A549 (cell line): Measurements from ENCODE around the gene SUN2. TPM values are rescaled to one million over a fixed set of nuclear protein-coding genes. Genes with fewer than 3 reads are reported as not detected.
A peak's percentile ranks its signal among the peaks of the same experiment; 100 is the strongest.

ENCODE experiments used
- ATAC-seq, 2 experiments: fragments of 200-7000 bp in 1 of 2; fragments of >200 bp in 1 of 2; cut with Nextera tagmentation in 1 of 2; cut with Tn5 transposase in 1 of 2; 3 replicates each; pipeline versions ENCODE4 v1.8.0 to v1.9.1; 2018 to 2020; ENCODE audit warnings: mild to moderate bottlenecking in 1 of 2, moderate library complexity in 1 of 2
- CTCF ChIA-PET: fragments of 300-600 bp; sonication (Branson Sonifier 250); formaldehyde crosslinking; extraction: SDS; loops from one replicate; lab custom pipeline; 2021; ENCODE audit warnings: antibody characterized with exemption, inconsistent platforms; lab: Yijun Ruan, JAX
- POLR2A ChIA-PET: fragments of 350-600 bp; formaldehyde crosslinking; extraction: SDS; loops from one replicate; lab custom pipeline; 2021; ENCODE audit warnings: antibody characterized with exemption, inconsistent platforms; lab: Yijun Ruan, JAX
- DNase-seq, 2 experiments: peaks; one replicate each; pipeline versions ENCODE4 v3.0.0 to v3.0.0-alpha.2; 2011 to 2016; ENCODE audit warnings: low read depth in 1 of 2, low spot score in 1 of 2
- FAIRE-seq: peaks from 2 replicates; lab custom pipeline; 2011; peaks lifted over from hg19 to GRCh38; lab: Jason Lieb, UNC
- H3K27ac ChIP-seq, 2 experiments: fragments of >200 bp; sonication (Bioruptor Twin); formaldehyde crosslinking; 3 replicates each; pipeline ENCODE4 v1.5.1; 2016 to 2017
- H3K4me1 ChIP-seq: fragments of >200 bp; sonication (Bioruptor Twin); formaldehyde crosslinking; 3 replicates; pipeline ENCODE4 v1.6.1; 2016
- H3K4me2 ChIP-seq: fragments of >200 bp; sonication (Bioruptor Twin); formaldehyde crosslinking; 3 replicates; pipeline ENCODE4 v1.6.1; 2016
- H3K4me3 ChIP-seq: fragments of >200 bp; sonication (Bioruptor Twin); formaldehyde crosslinking; 3 replicates; pipeline ENCODE4 v1.5.1; 2016
- H3K9me3 ChIP-seq: fragments of >200 bp; sonication (Bioruptor Twin); formaldehyde crosslinking; 3 replicates; pipeline ENCODE4 v1.6.1; 2016
- CEBPB ChIP-seq, 2 experiments: fragments of >200 bp in 1 of 2; sonication (Bioruptor Twin) in 1 of 2; formaldehyde crosslinking in 1 of 2; IDR thresholded peaks; 2 replicates each; pipeline ENCODE4 v1.6.1; 2012 to 2016
- CHD4 ChIP-seq: fragments of 200-600 bp; sonication (generic); IDR thresholded peaks from 2 replicates; pipeline ENCODE4 v1.6.1; 2016; ENCODE audit warnings: antibody characterized with exemption, mild to moderate bottlenecking, borderline replicate concordance
- EHF ChIP-seq: fragments of 250-450 bp; sonication (Bioruptor Pico); IDR thresholded peaks from 2 replicates; pipeline ENCODE4 v1.5.0; 2020; ENCODE audit warnings: mild to moderate bottlenecking
- GATA3 ChIP-seq: IDR thresholded peaks from 2 replicates; pipeline ENCODE4 v1.6.1; 2012; ENCODE audit warnings: borderline replicate concordance
- JUN ChIP-seq, 2 experiments: fragments of >200 bp; sonication (Bioruptor Twin); formaldehyde crosslinking; IDR thresholded peaks; 2 replicates in 1 of 2; 3 replicates in 1 of 2; pipeline ENCODE4 v1.6.1; 2016 to 2017
- MYC ChIP-seq: IDR thresholded peaks from 2 replicates; pipeline ENCODE4 v1.6.1; 2012; ENCODE audit warnings: mild to moderate bottlenecking, inconsistent platforms, low read length, improper control_type of control experiment, borderline replicate concordance
- RAD21 ChIP-seq, 2 experiments: fragments of >200 bp in 1 of 2; sonication (Bioruptor Twin) in 1 of 2; formaldehyde crosslinking in 1 of 2; IDR thresholded peaks in 1 of 2; conservative IDR thresholded peaks in 1 of 2; 2 replicates in 1 of 2; 3 replicates in 1 of 2; pipeline ENCODE4 v1.6.1; 2012 to 2018; ENCODE audit warnings: inconsistent platforms in 1 of 2
- RFX5 ChIP-seq: fragments of 450-650 bp; IDR thresholded peaks from 2 replicates; pipeline ENCODE4 v1.7.1; 2014; ENCODE audit warnings: antibody characterized with exemption, mild to moderate bottlenecking, moderate library complexity
- SMC3 ChIP-seq: fragments of >200 bp; sonication (Bioruptor Twin); formaldehyde crosslinking; IDR thresholded peaks from 3 replicates; pipeline ENCODE4 v1.6.1; 2018; ENCODE audit warnings: inconsistent platforms
- TP53 ChIP-seq: fragments of 250-450 bp; sonication (Bioruptor Pico); IDR thresholded peaks from 2 replicates; pipeline ENCODE4 v1.5.0; 2021; ENCODE audit warnings: mild to moderate bottlenecking, moderate library complexity
- ZC3H11A ChIP-seq: fragments of 450-650 bp; IDR thresholded peaks from 2 replicates; pipeline ENCODE4 v1.6.1; 2014; ENCODE audit warnings: antibody characterized with exemption, mild to moderate bottlenecking
- ZFP36 ChIP-seq: fragments of 450-650 bp; IDR thresholded peaks from 2 replicates; pipeline ENCODE4 v1.6.1; 2014; ENCODE audit warnings: borderline replicate concordance; ENCODE audit not compliant: partially characterized antibody
- WGBS: methylation state at CpG from one replicate; pipeline ENCODE4 v1.1.6; 2017; ENCODE audit errors: missing lambda C conversion rate; 5-methylcytosine and 5-hydroxymethylcytosine counted together
- polyA plus RNA-seq, 4 experiments: library from polyadenylated mRNA; depleted of rRNA in 3 of 4; stranded (reverse); fragments of >200 nt; fragmentation: RNase III in 1 of 4; extraction: RNeasy Plus Mini Kit Qiagen cat#74134 plus additional on column Dnase treatment in 1 of 4; gene quantifications; 2 replicates in 3 of 4; 3 replicates in 1 of 4; pipeline ENCODE4 v1.2.3, GENCODE V29; 2011 to 2017
- TF ChIP-seq, protein P1 (sequence below): fragments of >200 bp; sonication (Bioruptor Twin); formaldehyde crosslinking; IDR thresholded peaks from 3 replicates; pipeline ENCODE4 v1.5.1; 2016
- TF ChIP-seq, protein P2 (sequence below): fragments of 200-600 bp; sonication (generic); IDR thresholded peaks from 2 replicates; pipeline ENCODE4 v1.6.1; 2016; ENCODE audit warnings: antibody characterized with exemption, mild to moderate bottlenecking, moderate library complexity
- TF ChIP-seq, protein P3 (sequence below): fragments of >200 bp; sonication (Bioruptor Twin); formaldehyde crosslinking; IDR thresholded peaks from 3 replicates; pipeline ENCODE4 v1.6.1; 2016

Gene SUN2
- polyA plus RNA-seq, 2 of the 4 experiments (the other 2 are of a cell fraction): 12.6 to 24.0 TPM

DNA sequence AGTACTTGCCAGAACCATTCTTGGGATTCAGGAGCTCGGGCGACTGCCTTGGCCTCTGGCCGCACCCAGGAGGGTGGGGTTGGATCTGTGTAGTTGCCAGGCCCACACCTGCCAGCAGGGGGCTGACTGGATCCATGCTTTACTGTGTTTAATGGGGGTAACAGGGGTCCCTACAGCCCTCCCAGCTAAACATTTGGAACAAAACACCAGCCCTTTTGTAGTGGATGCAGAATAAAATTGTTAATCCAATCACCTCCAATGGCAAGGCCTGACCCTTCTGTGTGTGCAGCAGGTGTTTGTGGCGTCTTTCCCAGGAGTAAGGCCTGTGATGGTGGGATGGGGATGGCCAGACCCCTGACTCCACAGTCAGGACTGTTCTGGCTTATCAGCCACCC lies 22.5 kb downstream of the SUN2 start:
- H3K4me3 ChIP-seq: no peak overlapping the region
- POLR2A ChIA-PET: no interaction called here
- TF ChIP-seq SMC3 (peak; percentile 45), RAD21 (conservative IDR thresholded peaks at IDR 0.05 in 1 of 2, IDR thresholded peaks at IDR 0.05 in 1 of 2) (peak; percentile 49 to 52; a peak in 4 of 5 replicates), CHD4 (no peak)
- TF ChIP-seq, protein P1, sequence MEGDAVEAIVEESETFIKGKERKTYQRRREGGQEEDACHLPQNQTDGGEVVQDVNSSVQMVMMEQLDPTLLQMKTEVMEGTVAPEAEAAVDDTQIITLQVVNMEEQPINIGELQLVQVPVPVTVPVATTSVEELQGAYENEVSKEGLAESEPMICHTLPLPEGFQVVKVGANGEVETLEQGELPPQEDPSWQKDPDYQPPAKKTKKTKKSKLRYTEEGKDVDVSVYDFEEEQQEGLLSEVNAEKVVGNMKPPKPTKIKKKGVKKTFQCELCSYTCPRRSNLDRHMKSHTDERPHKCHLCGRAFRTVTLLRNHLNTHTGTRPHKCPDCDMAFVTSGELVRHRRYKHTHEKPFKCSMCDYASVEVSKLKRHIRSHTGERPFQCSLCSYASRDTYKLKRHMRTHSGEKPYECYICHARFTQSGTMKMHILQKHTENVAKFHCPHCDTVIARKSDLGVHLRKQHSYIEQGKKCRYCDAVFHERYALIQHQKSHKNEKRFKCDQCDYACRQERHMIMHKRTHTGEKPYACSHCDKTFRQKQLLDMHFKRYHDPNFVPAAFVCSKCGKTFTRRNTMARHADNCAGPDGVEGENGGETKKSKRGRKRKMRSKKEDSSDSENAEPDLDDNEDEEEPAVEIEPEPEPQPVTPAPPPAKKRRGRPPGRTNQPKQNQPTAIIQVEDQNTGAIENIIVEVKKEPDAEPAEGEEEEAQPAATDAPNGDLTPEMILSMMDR: peak; percentile 56
- TF ChIP-seq, all 56 proteins: peak for 3
- FAIRE-seq (no peak), ATAC-seq (peak; percentile 72 to 83), DNase-seq (peak; percentile 29 to 60)
- H3K9me3 ChIP-seq: no peaks in the 10 kb centered on the region
- 42% methylated on average over 3 of the region's 4 CpGs for WGBS
- CTCF ChIA-PET: interaction anchor here (0.7 to 7.4 kb wide), 13 partner anchors 9 to 664 kb away, joined by 3 to 69 read pairs (median 6); partner anchors contain the start of gene SUN2
- no peak overlapping the region for H3K4me2 ChIP-seq
- H3K4me1 ChIP-seq: no peaks in the 10 kb centered on the region
- H3K27ac ChIP-seq: no peak overlapping the region

DNA sequence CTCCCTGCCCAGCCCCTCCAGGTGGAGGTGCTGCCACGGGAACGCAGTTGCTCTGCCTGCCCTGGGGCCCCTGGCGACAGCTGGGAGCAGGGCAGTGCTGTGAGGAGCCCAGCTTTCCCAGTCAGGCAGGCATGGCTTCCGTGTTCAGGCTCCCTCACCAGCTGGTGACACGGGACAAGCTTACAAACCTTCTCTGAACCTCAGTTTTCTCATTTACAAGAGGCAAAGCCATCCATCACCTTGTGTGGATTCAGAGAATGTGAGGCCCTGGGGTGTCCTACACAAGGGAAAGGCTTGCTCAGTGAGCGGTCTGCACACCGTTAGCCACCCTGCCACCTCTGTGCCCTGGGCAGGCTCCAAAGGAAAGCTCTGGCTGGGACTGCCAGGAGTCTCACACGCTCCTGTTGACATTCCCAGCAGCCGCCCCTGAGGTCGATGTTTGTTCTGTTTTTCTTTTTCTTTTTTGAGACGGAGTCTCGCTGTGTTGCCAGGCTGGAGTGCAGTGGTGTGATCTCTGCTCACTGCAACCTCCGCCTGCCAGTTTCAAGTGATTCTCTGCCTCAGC lies 23.5 kb downstream of the SUN2 start:
- no peak for DNase-seq
- 93% methylated on average over 11 of the region's 13 CpGs for WGBS
- CTCF ChIA-PET: interaction anchor here (0.8 to 7.4 kb wide), 11 partner anchors 9 to 663 kb away, joined by 3 to 69 read pairs (median 10); partner anchors contain the start of gene SUN2
- no peak overlapping the region for H3K4me3 ChIP-seq
- POLR2A ChIA-PET: no interaction called here
- no peaks in the 10 kb centered on the region for H3K4me1 ChIP-seq
- no peak overlapping the region for H3K4me2 ChIP-seq
- H3K27ac ChIP-seq: no peak overlapping the region
- H3K9me3 ChIP-seq: no peaks in the 10 kb centered on the region
- ATAC-seq: 0 out of 6 replicates have a peak, but pooled peaks of 1 of the 2 experiments have one; percentile 7
- no peak for FAIRE-seq
- TF ChIP-seq CEBPB (IDR thresholded peaks at IDR 0.05): no peak
- no peak for TF ChIP-seq RAD21 (conservative IDR thresholded peaks at IDR 0.05 in 1 of 2, IDR thresholded peaks at IDR 0.05 in 1 of 2)
- no peak for TF ChIP-seq TP53 (CRISPR knock-in tag)
- TF ChIP-seq, protein P2, sequence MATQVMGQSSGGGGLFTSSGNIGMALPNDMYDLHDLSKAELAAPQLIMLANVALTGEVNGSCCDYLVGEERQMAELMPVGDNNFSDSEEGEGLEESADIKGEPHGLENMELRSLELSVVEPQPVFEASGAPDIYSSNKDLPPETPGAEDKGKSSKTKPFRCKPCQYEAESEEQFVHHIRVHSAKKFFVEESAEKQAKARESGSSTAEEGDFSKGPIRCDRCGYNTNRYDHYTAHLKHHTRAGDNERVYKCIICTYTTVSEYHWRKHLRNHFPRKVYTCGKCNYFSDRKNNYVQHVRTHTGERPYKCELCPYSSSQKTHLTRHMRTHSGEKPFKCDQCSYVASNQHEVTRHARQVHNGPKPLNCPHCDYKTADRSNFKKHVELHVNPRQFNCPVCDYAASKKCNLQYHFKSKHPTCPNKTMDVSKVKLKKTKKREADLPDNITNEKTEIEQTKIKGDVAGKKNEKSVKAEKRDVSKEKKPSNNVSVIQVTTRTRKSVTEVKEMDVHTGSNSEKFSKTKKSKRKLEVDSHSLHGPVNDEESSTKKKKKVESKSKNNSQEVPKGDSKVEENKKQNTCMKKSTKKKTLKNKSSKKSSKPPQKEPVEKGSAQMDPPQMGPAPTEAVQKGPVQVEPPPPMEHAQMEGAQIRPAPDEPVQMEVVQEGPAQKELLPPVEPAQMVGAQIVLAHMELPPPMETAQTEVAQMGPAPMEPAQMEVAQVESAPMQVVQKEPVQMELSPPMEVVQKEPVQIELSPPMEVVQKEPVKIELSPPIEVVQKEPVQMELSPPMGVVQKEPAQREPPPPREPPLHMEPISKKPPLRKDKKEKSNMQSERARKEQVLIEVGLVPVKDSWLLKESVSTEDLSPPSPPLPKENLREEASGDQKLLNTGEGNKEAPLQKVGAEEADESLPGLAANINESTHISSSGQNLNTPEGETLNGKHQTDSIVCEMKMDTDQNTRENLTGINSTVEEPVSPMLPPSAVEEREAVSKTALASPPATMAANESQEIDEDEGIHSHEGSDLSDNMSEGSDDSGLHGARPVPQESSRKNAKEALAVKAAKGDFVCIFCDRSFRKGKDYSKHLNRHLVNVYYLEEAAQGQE: no peak
- TF ChIP-seq ZC3H11A: no peak
- no peak for TF ChIP-seq MYC
- TF ChIP-seq EHF (CRISPR knock-in tag): no peak
- TF ChIP-seq JUN (IDR thresholded peaks at IDR 0.05): no peak
- TF ChIP-seq ZFP36: no peak
- no peak for TF ChIP-seq GATA3
- TF ChIP-seq, protein P3, sequence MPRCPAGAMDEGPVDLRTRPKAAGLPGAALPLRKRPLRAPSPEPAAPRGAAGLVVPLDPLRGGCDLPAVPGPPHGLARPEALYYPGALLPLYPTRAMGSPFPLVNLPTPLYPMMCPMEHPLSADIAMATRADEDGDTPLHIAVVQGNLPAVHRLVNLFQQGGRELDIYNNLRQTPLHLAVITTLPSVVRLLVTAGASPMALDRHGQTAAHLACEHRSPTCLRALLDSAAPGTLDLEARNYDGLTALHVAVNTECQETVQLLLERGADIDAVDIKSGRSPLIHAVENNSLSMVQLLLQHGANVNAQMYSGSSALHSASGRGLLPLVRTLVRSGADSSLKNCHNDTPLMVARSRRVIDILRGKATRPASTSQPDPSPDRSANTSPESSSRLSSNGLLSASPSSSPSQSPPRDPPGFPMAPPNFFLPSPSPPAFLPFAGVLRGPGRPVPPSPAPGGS: no peak
- TF ChIP-seq RFX5: no peak
